ENCODE measurements around the gene RBM25. TPM values are rescaled to one million over a fixed set of nuclear protein-coding genes. Genes with fewer than 3 reads are reported as not detected.
"Not testable (repeated sequence)": the region's sequence is repeated elsewhere in the genome, so short reads cannot be mapped to it uniquely, and the experiment has no call there.

The RBM25 gene
- total RNA-seq: 145 to 155 TPM (median 152 TPM) in 3 replicates

- peaks cover 2% of the 10 kb centered on the region for H3K36me3 Mint-ChIP-seq
- DNase-seq (ENCODE audit: low spot score in 2 of 2, unreplicated experiment in 2 of 2): peak; percentile 85 to 92
- H3K9me3 Mint-ChIP-seq: no peaks in the 10 kb centered on the region
- no peak within 1 kb of the TSS for H3K27ac Mint-ChIP-seq
- TF ChIP-seq CTCF (IDR thresholded peaks at IDR 0.05; ENCODE audit: unreplicated experiment): no peak
- no peak within 1 kb of the TSS for H3K4me3 Mint-ChIP-seq
- peaks cover 31% of the 10 kb centered on the region for H3K4me1 Mint-ChIP-seq
- H3K27me3 Mint-ChIP-seq (ENCODE audit: low read depth): no peaks in the 10 kb centered on the region
Measured at GRCh38 chr14:73058224-73058921, at the start of gene RBM25. Gene RBM25, plus strand, starts transcription at chr14:73058534. Its CDS starts 13,108 bp downstream, at chr14:73071642.

GRCh38 chr14:73011189-73011588 lies 47.1 kb upstream of the RBM25 start:
- not testable (repeated sequence) for H3K27me3 Mint-ChIP-seq (ENCODE audit: low read depth); H3K4me1 Mint-ChIP-seq; H3K9me3 Mint-ChIP-seq; H3K4me3 Mint-ChIP-seq; H3K27ac Mint-ChIP-seq; DNase-seq (ENCODE audit: low spot score in 2 of 2, unreplicated experiment in 2 of 2)
- H3K36me3 Mint-ChIP-seq: peaks cover 23% of the 10 kb centered on the region

- no peaks in the 10 kb centered on the region for H3K9me3 Mint-ChIP-seq
- no peak for TF ChIP-seq CTCF (IDR thresholded peaks at IDR 0.05; ENCODE audit: unreplicated experiment)
- DNase-seq (ENCODE audit: low spot score in 2 of 2, unreplicated experiment in 2 of 2): no peak
- H3K27me3 Mint-ChIP-seq (ENCODE audit: low read depth): no peaks in the 10 kb centered on the region
- H3K4me3 Mint-ChIP-seq: no peak overlapping the region
- peaks cover 26% of the 10 kb centered on the region for H3K36me3 Mint-ChIP-seq
- H3K27ac Mint-ChIP-seq: no peak overlapping the region
- H3K4me1 Mint-ChIP-seq: no peaks in the 10 kb centered on the region
Measured at GRCh38 chr14:73014105-73014504, 44.2 kb upstream of the RBM25 start.

- not testable (repeated sequence) for H3K4me3 Mint-ChIP-seq, H3K27ac Mint-ChIP-seq
Measured at GRCh38 chr14:73015552-73015951, 42.8 kb upstream of the RBM25 start.

GRCh38 chr14:73016011-73016410 lies 42.3 kb upstream of the RBM25 start:
- H3K27ac Mint-ChIP-seq; H3K4me3 Mint-ChIP-seq; H3K9me3 Mint-ChIP-seq; H3K27me3 Mint-ChIP-seq (ENCODE audit: low read depth); H3K4me1 Mint-ChIP-seq; DNase-seq (ENCODE audit: low spot score in 2 of 2, unreplicated experiment in 2 of 2): not testable (repeated sequence)
- peaks cover 23% of the 10 kb centered on the region for H3K36me3 Mint-ChIP-seq

More at GRCh38 chr14:73015552-73015951, 42.8 kb upstream of the RBM25 start:
- not testable (repeated sequence) for H3K9me3 Mint-ChIP-seq; DNase-seq (ENCODE audit: low spot score in 2 of 2, unreplicated experiment in 2 of 2); H3K4me1 Mint-ChIP-seq; H3K27me3 Mint-ChIP-seq (ENCODE audit: low read depth)
- peaks cover 23% of the 10 kb centered on the region for H3K36me3 Mint-ChIP-seq

GRCh38 chr14:73022051-73022450 lies 36.3 kb upstream of the RBM25 start:
- Mint-ChIP-seq H3K36me3 (peaks cover 22% of the 10 kb centered on the region), H3K27ac (no peak overlapping the region), H3K4me3 (no peak overlapping the region), H3K9me3 (no peaks in the 10 kb centered on the region), H3K27me3 (ENCODE audit: low read depth) (no peaks in the 10 kb centered on the region), H3K4me1 (peaks cover 21% of the 10 kb centered on the region)
- no peak for TF ChIP-seq CTCF (IDR thresholded peaks at IDR 0.05; ENCODE audit: unreplicated experiment)
- DNase-seq (ENCODE audit: low spot score in 2 of 2, unreplicated experiment in 2 of 2): no peak

- Mint-ChIP-seq H3K27ac (peak overlapping the region; percentile 92), H3K9me3 (no peaks in the 10 kb centered on the region), H3K27me3 (ENCODE audit: low read depth) (no peaks in the 10 kb centered on the region), H3K4me1 (peaks cover 21% of the 10 kb centered on the region), H3K36me3 (peaks cover 15% of the 10 kb centered on the region), H3K4me3 (peak overlapping the region; percentile 86)
- no peak for TF ChIP-seq CTCF (IDR thresholded peaks at IDR 0.05; ENCODE audit: unreplicated experiment)
- no peak for DNase-seq (ENCODE audit: low spot score in 2 of 2, unreplicated experiment in 2 of 2)
Measured at GRCh38 chr14:73025544-73025943, 32.8 kb upstream of the RBM25 start.
